Breast epithelium (tissue), 3 donors: ENCODE measurements around the gene APH1B.

Source experiments
- POLR2AphosphoS5 ChIP-seq, 3 donors: sonication (generic); formaldehyde crosslinking; IDR thresholded peaks; one replicate each; pipeline ENCODE4 v1.6.1; 2017; ENCODE audit warnings: antibody characterized with exemption in 3 of 3
- TF ChIP-seq, protein P1 (sequence below), 3 donors: fragments of 450-650 bp; IDR thresholded peaks; one replicate each; pipeline ENCODE4 v1.5.1; 2016 to 2017; ENCODE audit warnings: antibody characterized with exemption in 3 of 3, mild to moderate bottlenecking in 3 of 3, moderate library complexity in 3 of 3

DNA sequence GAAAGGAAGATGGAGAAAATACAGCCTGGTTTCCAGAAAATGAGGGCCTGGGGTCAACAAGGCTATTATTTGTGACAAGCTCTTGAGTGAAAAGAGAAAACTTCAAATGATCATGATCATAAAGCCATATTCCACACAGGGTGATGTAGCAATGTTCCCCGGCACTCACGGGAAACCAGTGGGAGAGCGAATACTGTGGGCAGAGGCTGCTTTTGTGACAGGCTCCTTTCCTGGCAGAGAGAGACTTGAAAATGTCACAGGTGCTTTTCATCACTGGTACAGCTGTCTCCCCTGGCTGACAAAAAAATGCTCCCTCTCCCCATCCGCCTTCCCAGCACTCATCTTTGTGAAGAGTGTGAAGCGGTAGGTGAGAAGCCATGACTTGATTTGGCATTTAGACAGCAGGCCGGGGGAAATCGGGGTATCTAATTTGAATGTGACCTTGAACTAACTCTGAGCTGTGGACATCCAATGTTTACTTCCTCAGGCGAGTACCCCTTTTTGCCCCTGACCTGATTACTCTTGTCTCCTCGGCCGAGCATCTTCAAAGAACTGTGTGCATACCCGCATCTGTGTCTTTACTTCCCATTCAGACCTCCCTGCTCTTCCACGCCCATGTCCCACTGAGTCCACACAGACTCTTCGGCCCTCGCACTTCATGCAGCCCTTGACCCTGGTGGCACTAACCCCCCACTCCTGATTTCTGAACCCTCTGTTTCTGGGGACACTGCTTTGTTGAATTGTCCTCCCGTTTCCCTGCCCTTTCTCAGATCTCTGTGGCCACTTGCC is 81.0 kb downstream of the APH1B start:
- TF ChIP-seq, protein P1, sequence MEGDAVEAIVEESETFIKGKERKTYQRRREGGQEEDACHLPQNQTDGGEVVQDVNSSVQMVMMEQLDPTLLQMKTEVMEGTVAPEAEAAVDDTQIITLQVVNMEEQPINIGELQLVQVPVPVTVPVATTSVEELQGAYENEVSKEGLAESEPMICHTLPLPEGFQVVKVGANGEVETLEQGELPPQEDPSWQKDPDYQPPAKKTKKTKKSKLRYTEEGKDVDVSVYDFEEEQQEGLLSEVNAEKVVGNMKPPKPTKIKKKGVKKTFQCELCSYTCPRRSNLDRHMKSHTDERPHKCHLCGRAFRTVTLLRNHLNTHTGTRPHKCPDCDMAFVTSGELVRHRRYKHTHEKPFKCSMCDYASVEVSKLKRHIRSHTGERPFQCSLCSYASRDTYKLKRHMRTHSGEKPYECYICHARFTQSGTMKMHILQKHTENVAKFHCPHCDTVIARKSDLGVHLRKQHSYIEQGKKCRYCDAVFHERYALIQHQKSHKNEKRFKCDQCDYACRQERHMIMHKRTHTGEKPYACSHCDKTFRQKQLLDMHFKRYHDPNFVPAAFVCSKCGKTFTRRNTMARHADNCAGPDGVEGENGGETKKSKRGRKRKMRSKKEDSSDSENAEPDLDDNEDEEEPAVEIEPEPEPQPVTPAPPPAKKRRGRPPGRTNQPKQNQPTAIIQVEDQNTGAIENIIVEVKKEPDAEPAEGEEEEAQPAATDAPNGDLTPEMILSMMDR (IDR thresholded peaks at IDR 0.05): no peak
- TF ChIP-seq POLR2AphosphoS5 (IDR thresholded peaks at IDR 0.05): no peak
